Glomerular visceral epithelial cell (primary cell): Measurements from ENCODE around the gene NACC2.

Experiments used
- DNase-seq: peaks from one replicate; pipeline ENCODE4 v3.0.0-alpha.2; 2016; ENCODE audit errors: extremely low spot score

Gene NACC2, protein sequence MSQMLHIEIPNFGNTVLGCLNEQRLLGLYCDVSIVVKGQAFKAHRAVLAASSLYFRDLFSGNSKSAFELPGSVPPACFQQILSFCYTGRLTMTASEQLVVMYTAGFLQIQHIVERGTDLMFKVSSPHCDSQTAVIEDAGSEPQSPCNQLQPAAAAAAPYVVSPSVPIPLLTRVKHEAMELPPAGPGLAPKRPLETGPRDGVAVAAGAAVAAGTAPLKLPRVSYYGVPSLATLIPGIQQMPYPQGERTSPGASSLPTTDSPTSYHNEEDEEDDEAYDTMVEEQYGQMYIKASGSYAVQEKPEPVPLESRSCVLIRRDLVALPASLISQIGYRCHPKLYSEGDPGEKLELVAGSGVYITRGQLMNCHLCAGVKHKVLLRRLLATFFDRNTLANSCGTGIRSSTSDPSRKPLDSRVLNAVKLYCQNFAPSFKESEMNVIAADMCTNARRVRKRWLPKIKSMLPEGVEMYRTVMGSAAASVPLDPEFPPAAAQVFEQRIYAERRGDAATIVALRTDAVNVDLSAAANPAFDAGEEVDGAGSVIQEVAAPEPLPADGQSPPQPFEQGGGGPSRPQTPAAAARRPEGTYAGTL

DNA sequence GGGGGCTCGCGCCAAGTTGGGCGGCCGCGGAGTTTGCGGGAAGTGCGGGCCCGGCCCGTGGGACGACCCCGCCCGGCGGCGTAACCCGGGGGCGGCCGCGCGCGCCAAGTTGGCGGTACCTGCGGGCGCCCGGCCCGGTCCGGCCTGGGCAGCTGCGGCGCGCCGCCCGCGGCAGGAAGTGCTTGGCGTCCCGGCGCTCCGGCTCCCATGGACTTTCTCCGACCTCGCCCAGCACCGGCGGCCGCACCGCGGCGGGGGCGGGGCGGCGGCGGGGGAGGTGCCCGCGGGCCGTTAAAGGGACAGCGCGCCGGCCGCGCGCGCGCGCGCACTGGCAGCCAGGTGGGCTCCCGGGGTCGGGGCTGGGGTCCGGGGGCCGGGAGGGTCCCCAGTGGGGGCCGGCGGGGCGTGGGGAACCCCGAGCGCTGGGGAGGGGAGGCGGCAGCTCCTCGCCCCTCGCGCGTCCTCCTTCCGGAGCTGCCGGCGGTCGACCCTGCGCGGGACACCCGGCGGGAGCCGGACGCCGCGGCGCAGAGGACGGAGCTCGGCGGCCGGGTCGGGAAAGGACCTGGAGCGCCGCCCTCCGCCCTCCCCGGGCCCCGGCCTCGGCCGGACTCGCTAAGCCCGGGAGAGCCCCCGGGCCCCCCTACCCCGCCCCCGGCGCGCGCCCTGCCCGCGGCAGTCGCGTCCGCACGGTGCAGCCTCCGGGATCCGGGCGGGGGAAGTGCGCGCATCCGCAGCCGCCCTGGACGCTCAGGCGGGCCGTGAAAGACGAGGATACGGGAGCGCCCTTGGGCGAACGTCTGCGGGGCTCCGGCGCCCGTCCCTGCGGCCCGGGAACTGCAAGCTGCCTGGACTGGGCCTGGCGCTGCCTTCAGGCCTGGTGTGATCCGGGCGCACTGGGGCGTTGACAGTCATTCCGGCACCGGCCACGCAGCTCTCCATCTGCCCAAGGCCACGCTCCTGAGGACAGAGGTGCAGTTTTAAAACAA is at the start of gene NACC2:
NACC2 (minus strand) TSS at position 220 of the 989 bp plus-strand sequence. CDS start 44,768 bp downstream, outside the sequence.
- DNase-seq, result peak; percentile 69

DNA sequence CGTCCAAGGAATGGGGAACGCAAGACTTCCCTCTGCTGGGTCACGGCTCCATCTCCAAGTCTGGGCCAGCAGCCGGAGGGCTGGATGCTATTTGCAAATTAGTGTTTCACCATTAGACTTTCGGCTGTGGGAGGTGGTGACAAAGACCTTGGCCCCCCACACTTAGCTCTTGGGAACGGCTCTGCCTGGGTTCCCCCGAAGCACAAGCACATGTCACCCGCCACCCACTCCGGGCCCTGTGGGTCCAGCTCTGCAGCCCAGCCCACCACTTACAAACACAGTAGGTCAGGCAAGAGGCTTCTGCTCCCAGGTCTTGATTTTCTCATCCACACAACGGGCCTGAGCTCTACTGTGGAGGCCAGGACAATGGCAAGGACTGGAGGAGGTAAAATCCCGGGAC is 49.4 kb upstream of the NACC2 start:
- DNase-seq, result no peak

DNA sequence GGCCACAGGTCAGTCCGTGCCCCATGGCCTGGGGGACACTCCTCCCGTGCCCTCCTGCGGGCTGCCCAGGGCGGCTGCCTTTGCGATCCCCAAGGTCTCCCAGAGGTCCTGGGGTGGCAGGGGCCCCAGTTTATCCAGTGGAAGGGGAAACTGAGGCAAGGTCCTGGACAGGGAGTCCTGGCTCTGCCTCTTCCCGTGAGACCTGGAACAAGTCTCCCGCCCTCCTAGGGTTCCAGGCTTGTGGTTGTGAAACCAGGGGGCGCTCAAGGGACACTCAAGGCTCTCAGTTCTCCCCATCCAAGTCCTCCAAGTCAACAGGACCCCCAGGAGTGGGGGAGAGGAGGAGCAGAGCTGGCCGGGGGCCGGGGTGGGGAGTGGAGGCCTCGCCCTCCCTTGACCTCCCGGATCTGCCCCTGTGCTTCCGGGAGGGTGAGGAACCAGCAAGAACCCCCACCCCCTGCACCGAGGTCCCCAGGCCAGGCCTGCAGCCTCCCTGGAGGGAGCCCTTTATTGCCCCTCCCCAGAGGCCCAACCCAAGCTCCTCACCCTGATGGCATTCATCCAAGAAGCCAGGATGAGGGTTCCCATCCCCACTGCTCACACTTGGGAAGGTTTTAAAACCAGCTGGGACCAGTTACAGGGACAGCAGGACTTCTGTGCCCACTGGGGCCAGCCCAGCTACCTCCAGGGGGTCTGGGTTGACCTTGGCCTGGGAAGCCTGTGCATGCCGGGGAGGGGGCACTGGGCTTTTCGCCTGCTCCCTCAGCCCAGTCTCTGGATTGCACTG is 48.3 kb upstream of the NACC2 start:
- DNase-seq, result no peak

DNA sequence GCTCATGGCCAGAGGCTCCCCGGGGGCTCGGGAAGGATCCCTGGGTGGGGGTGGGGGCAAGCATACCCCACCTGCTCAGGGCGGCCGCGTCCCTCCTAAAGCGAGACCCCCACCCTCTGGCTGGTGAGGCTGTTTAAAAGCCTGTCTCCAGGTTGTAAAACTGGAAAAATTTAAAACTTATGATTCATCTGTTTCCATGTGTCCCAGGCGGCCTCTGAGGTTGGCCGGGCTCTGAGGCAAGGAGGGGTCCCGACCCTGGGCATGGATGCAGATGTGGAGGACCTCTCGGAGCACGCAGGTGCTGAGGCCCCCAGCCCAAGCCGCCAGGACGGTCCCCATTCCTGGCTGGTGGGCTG is 47.7 kb upstream of the NACC2 start:
- no peak for DNase-seq

DNA sequence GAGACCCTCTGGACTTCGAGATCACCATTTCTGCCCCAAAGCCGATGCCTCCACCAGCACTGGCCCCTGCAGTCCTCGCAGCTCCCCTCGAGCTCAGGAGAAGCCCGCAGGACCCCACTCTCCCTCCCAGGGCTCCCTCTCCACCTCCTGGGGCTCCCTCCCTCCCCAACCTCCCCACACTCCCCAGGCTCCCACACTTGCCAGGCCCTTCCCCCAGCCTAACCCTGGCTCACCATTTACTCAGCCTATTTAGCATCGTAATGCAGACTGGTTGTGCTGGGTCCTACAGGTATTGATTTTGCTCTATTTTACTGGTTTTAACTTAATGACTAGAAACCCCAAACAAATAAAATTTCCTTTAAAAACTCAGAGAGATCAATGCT is 47.3 kb upstream of the NACC2 start:
- DNase-seq, result no peak

DNA sequence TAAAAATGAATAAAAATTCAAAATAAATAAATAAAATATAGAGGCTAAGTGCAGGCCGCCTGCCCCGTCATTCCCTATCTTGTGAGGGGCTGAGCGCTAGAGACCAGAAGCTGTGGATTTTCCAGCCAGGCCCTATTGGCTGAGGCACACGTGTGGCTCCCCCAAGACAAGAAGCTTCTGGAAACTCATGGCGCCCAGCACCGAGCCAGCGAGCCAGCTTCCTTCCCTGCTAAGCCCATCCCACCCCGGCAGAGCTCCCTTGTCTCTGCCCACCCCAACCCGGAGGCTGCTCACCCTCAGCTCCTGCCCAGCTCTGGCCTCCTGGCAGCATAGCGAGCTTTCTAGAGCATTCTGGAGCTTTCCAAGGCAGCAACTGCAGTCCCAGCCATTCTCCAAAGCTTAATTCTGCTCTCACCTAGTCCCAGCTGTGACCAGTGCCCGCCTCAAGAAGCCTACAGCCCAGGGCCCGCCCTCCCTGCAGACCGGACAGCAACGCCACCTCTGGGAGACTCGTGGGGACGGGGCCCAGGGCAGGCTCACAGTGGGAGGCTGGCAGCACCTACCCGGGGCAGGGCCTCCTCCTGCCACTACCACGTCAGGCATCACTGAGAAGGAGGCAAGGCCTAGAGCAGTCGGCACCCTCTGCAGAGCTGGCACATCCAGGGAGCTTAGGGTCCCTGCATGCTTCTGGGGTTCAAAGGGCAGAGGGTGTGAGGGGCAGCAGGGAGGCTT is 46.8 kb upstream of the NACC2 start:
- no peak for DNase-seq

DNA sequence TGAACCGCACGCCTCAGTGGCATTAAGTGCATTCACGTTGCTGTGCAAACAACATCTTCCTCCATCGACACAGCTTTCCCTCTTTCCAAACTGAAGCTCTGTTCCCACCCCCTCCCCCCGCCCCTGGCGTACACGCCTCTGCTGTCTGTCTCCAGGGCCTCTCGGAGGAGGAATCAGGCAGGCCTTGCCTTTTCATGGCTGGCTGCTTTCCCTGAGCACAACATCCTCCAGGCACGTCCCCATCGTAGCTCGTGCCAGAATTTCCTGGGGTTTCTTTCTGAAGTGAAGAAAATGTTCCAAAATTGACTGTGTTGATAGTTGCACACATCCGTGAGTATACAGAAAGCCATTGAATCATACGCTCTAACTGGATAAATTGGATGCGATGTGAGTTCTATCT is 45.9 kb upstream of the NACC2 start:
- DNase-seq, result no peak

DNA sequence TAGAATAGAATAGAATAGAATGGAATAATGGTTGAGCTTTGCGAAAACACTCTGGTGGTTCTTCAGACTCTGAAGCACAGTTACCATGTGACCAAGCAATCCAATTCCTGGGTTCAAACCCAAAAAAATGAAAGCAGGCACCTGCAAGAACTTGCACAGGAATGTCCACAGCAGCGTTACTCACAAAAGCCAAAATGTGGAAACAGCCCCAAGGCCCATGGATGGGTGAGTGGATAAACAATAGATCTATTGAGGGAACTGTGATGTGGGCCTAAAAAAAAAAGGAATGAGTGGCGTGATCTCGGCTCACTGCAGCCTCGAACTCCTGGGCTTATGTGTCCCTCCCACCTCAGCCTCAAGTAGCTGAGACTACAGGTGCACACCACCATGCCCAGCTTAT is 45.0 kb upstream of the NACC2 start:
- no peak for DNase-seq

DNA sequence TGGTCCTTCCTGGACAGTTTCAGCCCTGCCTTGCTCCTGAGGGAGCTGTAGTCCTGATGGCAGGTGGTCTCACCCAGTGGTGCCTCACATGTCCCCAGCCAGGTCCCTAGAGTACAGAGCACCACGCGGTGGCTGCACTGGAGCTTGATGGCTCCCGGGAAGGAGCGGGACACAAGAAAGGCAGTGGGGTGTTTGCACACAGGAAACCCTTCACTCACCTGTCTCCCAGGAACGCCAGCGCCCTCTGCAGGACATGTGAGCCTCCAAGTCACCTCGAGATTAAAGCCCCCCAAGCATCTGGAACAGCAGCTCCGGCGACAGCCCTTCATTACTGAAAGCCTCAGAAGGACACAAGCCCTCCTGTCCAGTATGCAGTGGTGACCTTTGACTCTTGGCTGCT is 43.5 kb upstream of the NACC2 start:
- DNase-seq, result peak; percentile 26

DNA sequence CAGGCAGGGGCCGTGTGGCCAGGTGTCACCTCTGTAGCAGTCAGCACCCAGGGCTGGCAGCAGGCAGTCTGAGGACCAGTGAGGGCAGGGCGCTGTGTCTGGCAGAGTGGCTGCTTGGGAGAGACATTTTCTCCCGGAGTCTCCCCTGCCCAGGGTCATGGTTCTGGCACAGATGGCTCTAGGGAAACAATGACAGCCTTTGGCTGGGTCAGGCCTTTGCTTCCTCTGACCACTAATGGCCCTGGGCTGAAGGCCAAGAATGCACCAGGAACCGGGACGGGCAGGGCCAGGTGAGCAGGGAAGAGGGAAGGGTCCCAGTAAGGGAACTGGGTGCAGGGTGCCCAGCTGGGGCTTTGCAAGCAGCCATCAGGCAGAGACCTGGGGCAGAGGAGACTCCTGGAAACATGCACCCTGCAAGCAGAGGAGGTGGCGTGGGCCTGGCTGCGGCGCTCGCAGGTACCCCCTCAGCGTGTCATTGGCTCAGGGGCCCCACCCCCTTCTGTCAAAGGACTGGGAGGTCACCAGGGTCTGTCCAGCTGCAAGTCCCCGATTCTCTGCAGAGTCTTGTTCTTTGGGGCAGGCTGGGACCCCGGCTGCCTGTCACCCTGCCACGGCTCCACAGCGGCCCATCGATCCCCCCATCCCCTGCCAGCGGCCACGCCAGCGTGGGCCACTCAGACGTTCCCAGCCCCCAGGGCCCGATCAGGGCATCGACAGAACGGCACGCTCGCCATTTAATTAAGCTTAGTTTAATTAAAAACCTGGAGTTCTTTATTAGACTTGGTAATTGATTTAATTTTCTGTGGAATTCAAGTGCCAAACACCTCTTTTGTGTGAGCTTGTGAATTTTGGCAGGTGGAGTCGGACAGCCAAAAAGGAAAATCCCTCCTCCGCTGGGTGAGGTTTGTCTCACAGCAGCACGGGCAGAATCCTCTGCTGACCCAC is 42.5 kb upstream of the NACC2 start:
- no peak for DNase-seq

DNA sequence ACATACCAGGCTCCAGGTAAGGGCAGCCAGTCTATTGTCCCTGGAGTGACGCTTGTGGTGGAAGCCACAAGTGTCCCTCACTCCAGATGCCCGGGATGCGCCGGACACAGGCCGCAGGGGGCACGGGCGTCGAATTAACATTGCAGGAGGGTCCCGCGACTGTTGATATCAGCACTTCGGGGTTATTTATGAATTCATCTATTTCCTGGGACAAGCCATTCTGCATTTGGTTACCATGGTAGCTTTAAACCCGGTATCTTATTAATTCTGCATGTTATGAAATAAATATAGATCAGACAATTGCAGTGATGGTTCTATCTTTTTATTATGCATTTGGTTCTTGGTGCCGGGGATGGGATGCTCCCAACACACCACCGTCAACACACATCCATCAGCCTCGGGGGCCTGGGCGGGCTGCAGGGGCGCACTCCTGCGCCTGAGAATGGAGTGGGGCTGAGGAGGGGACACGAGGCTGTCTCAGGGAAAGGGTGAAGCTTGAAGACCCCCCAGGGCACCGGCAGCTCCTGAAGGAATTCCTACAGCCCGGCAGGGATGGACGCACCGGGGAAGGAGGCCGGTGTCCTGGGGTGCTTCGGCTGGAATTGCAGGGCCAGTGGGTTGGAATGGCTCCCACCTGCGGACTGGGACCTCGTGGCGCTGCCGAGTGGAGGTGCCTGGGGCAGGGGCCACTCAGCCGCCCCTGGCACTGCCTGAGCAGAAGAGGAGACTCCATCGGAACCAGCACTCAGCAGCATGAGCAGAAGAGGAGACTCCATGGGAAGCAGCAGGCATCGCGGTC is 41.2 kb upstream of the NACC2 start:
- DNase-seq, result no peak

DNA sequence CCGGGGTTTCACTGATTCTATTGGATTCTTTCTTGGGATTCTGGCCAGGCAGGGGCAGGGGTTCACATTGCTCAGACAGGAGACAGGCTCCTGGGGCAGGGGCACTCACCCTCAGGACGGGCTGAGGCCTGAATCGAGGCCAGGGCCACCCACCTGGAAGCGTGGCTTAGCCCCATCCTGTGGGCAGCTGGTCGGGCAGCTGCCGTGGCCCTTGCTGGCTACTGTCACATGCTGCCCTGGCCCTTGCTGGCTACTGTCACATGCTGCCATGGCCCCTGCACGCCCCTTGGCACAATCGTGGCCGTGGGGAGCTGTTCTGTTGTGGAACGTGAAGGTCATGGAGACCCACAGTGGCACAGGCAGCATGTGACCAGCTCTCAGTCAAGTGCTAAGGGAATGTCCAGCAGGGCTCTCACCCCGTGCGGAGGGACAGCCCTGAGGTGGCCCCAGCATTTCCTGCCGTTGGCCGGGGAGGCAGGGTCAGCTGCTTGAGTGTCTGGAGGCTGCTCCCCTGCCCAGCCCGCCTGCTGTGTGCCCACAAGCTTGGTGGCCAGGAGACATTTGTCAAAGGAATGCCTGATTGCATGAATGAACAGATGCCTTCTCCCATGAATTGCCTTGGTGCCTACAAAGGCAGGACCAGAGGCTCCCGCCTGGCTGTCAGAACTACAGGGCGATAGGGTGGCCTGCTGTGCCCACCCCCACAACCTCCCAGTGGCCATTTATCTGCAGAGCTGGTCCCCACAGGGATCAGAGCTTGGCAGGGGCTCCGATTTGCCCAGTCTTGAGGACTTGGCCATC is 40.4 kb upstream of the NACC2 start:
- no peak for DNase-seq

DNA sequence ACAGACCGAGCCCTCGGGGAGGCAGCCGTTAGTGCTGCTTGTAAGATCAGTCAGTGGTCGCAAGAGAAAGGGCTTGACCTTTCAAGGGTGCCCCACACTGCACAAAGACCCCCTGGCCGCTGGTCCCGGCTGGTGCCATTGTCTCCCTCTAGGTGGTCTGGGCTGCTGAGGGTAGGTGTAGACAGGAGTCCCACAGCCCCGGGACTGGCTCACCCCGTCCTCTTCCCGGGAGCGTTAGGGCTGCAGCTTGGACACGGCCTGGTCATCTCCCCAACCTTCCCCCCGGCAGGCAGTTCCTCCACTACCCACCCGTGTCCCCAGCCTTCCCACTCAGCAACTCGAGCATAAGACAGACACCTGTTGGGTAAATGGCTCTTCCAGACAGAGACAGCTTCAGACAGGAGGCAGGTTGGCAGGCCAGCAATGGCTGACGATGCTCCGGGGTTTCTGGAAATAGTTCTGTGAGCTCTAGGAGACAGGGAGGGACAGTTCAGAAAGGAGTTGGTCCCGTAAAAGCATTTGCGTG is 38.9 kb upstream of the NACC2 start:
- no peak for DNase-seq

DNA sequence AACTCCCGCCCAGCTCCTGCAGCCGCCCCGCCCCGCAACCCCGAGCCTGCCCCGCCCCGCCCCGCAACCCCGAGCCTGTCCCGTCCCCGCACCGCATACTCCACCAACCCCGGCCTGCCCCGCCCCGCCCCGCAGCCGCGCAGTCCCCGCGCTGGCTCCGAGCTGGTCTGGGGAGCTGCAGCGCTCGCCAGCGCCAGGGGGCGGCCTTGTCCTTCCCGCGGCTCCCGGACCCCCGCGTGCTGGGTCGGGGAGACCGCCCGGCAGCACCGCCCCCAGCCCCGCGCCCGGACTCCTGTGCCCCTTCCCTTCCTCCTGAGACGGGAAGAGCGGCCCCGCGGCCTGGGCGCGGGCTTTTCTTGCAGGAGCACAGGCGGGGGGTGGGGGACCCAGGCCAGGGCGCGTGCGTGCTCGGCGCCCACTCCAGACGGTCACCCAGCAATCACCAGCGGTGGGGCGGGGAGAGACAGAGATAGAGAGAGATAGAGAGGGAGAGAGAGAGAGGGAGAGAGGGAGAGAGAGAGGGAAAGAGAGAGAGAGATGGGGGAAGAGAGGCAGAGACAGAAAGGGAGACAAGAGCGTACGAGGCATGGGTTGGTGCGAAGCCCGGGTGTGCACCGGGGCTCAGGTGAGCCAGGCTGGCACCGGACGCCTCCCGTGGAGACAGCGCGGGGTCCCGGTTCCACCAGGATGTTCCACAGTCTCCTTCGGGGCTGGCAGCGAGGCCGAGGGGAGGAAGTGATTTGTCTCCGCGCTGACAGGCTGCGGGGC is 38.3 kb upstream of the NACC2 start:
- no peak for DNase-seq

DNA sequence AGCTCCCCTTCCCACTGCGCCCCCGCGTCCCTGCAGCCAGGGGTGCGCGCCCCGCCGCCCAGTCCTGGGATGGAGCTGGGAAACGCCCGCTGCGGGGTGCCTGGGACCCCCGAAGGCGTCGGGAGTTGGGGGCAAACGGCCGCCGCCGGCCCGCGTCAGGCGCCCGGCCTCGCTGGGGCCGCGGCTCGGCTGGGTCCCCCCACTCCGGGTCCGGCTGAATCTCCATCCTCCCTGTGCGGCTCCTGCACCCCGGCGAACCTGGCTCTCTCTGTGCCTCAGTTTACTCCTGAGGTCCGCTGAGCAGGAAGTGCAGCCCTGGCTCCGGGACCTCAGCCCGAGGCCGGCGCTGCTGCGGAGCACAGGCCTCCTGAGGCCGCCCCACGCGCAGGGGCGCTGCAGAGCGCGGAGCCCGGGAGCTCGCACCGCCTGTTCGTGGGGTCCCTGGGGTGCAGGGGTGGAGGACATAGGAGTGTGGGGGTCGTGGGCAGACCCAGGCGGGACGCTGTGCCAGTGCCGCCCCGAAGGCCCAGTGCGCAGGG is 37.5 kb upstream of the NACC2 start:
- no peak for DNase-seq

DNA sequence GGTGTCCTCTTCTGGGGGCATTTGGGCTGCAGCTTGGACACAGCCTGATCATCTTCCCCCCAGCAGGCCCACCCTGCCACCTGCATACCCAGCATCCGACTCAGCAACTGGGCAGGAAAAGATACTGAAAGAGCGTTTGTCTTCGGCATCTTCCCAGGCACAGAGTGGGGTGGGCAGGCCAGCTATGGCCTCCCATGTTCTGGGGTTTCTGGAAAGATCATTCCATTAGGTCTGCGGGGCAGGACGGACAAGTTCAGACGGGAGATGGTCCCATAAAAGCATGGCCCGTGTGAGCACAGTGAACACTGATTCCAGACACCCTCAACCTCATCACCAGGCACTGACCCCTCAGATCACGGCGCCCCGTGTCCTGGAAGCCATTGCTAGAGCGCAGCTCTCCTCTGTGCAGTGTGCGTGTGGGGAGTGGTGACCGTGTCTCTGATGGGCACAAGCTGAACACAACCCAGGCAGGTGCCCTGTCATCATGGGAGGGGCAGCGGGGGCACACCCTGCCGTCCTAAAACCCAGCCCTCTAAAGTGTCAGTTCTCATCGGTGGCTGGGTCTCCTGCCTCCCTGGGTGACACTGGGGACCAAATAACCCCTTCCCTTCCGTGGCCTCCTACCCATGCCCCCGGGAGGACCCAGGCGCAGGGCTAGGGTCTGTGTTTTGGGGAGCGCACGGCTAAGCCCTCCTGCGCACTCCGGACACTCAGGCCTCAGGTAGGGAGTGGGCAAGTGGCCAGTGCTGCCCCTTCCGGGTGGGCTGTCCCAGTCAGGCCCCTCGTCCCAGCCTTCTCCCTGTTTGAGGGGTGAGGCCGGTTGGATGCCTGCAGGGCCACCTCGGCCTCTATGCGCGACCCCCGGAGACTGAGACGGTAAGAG is 36.8 kb upstream of the NACC2 start:
- DNase-seq, result no peak
